NCI-H460 (cell line): Measurements from ENCODE around the gene GFPT2. TPM values are rescaled to one million over a fixed set of nuclear protein-coding genes. Genes with fewer than 3 reads are reported as not detected.
A peak's percentile ranks its signal among the peaks of the same experiment; 100 is the strongest.

Experiments used
- DNase-seq: peaks from one replicate; pipeline ENCODE4 v3.0.0-alpha.2; 2016; ENCODE audit warnings: low read depth; ENCODE audit errors: extremely low read depth
- polyA plus RNA-seq: library from polyadenylated mRNA; depleted of rRNA; stranded (reverse); fragments of >200 nt; gene quantifications from 2 replicates; pipeline ENCODE4 v1.2.3, GENCODE V29; 2014; cell fraction: nucleus; rRNA removed
- total RNA-seq: library from RNA; depleted of rRNA; stranded (reverse); fragments of >200 nt; shearing (Covaris generic); gene quantifications from 2 replicates; pipeline ENCODE4 v1.2.3, GENCODE V29; 2014; rRNA removed

GFPT2 gene
- 10.6 and 12.5 TPM in 2 replicates for total RNA-seq
- 7.8 and 13.3 TPM in 2 replicates for polyA plus RNA-seq

- peak; percentile 76 for DNase-seq
Observed at GRCh38 chr5:180353048-180353979, at the start of gene GFPT2. Gene GFPT2, minus strand, starts transcription at chr5:180353336. Its CDS starts 119 bp downstream, at chr5:180353217.

- no peak for DNase-seq
Observed at GRCh38 chr5:180402716-180403115, 49.6 kb upstream of the GFPT2 start.

GRCh38 chr5:180401229-180401907 lies 48.2 kb upstream of the GFPT2 start:
- no peak for DNase-seq

- DNase-seq: no peak
Observed at GRCh38 chr5:180400416-180400815, 47.3 kb upstream of the GFPT2 start.

GRCh38 chr5:180399401-180400215 lies 46.5 kb upstream of the GFPT2 start:
- DNase-seq: no peak

- DNase-seq: no peak
Observed at GRCh38 chr5:180396926-180397325, 43.8 kb upstream of the GFPT2 start.

GRCh38 chr5:180395540-180396274 lies 42.6 kb upstream of the GFPT2 start:
- no peak for DNase-seq

- DNase-seq: no peak
Observed at GRCh38 chr5:180394031-180394636, 41.0 kb upstream of the GFPT2 start.

- DNase-seq: no peak
Observed at GRCh38 chr5:180391276-180391675, 38.1 kb upstream of the GFPT2 start.

- DNase-seq: no peak
Observed at GRCh38 chr5:180390441-180391190, 37.5 kb upstream of the GFPT2 start.

- DNase-seq: no peak
Observed at GRCh38 chr5:180389252-180390101, 36.3 kb upstream of the GFPT2 start.

GRCh38 chr5:180387798-180388197 lies 34.7 kb upstream of the GFPT2 start:
- no peak for DNase-seq

- DNase-seq: no peak
Observed at GRCh38 chr5:180382926-180383325, 29.8 kb upstream of the GFPT2 start.

- no peak for DNase-seq
Observed at GRCh38 chr5:180381851-180382480, 28.8 kb upstream of the GFPT2 start.

GRCh38 chr5:180381428-180381827 lies 28.3 kb upstream of the GFPT2 start:
- no peak for DNase-seq

GRCh38 chr5:180380856-180381255 lies 27.7 kb upstream of the GFPT2 start:
- DNase-seq: no peak

GRCh38 chr5:180380441-180380840 lies 27.3 kb upstream of the GFPT2 start:
- no peak for DNase-seq
